WTC11 (cell line): Measurements from ENCODE around the gene NCF4.

ENCODE experiments used
- CTCF ChIP-seq: fragments of 200-600 bp; IDR thresholded peaks from 2 replicates; pipeline ENCODE4 v1.8.0; 2022; ENCODE audit warnings: antibody characterized with exemption
- E2F1 ChIP-seq: sonication (generic); formaldehyde crosslinking; IDR thresholded peaks from 2 replicates; pipeline ENCODE4 v1.8.0; 2022; ENCODE audit warnings: mild to moderate bottlenecking, missing genetic modification reagents
- ELF4 ChIP-seq: sonication (generic); formaldehyde crosslinking; IDR thresholded peaks from 2 replicates; pipeline ENCODE4 v1.8.1; 2022; ENCODE audit warnings: low read depth, mild to moderate bottlenecking, moderate library complexity, missing genetic modification reagents
- IRF1 ChIP-seq: sonication (generic); formaldehyde crosslinking; IDR thresholded peaks from 2 replicates; pipeline ENCODE4 v1.8.0; 2023; ENCODE audit warnings: missing genetic modification reagents
- MXD4 ChIP-seq: fragments of 250-450 bp; sonication (Bioruptor Pico); IDR thresholded peaks from 2 replicates; pipeline ENCODE4 v1.8.0; 2021; ENCODE audit warnings: mild to moderate bottlenecking, moderate library complexity, borderline replicate concordance
- RELA ChIP-seq: sonication (generic); formaldehyde crosslinking; IDR thresholded peaks from 2 replicates; pipeline ENCODE4 v1.8.1; 2022; ENCODE audit warnings: missing genetic modification reagents, mild to moderate bottlenecking, borderline replicate concordance
- SOX15 ChIP-seq: fragments of 250-450 bp; sonication (Bioruptor Pico); IDR thresholded peaks from 2 replicates; pipeline ENCODE4 v1.9.0; 2021; ENCODE audit warnings: mild to moderate bottlenecking
- USF1 ChIP-seq: sonication (generic); formaldehyde crosslinking; IDR thresholded peaks from 2 replicates; pipeline ENCODE4 v1.8.0; 2022; ENCODE audit warnings: mild to moderate bottlenecking, missing genetic modification reagents
- ZSCAN18 ChIP-seq: fragments of 250-450 bp; sonication (Bioruptor Pico); IDR thresholded peaks from 2 replicates; pipeline ENCODE4 v2.1.2; 2022; ENCODE audit warnings: mild to moderate bottlenecking, moderate library complexity

GRCh38 chr22:36819112-36819511 is 41.7 kb upstream of the NCF4 start:
- TF ChIP-seq CTCF (no peak), IRF1 (CRISPR knock-in tag) (no peak), E2F1 (CRISPR knock-in tag) (no peak), SOX15 (CRISPR knock-in tag) (no peak), RELA (no peak), ELF4 (no peak), MXD4 (no peak), ZSCAN18 (CRISPR knock-in tag) (no peak), USF1 (CRISPR knock-in tag) (no peak)
